DMS153 (cell line): Measurements from ENCODE around the gene TMEM204.

Source experiments
- DNase-seq: peaks from one replicate; lab custom pipeline; 2025; lab: John Stamatoyannopoulos, UW

The TMEM204 gene

DNA sequence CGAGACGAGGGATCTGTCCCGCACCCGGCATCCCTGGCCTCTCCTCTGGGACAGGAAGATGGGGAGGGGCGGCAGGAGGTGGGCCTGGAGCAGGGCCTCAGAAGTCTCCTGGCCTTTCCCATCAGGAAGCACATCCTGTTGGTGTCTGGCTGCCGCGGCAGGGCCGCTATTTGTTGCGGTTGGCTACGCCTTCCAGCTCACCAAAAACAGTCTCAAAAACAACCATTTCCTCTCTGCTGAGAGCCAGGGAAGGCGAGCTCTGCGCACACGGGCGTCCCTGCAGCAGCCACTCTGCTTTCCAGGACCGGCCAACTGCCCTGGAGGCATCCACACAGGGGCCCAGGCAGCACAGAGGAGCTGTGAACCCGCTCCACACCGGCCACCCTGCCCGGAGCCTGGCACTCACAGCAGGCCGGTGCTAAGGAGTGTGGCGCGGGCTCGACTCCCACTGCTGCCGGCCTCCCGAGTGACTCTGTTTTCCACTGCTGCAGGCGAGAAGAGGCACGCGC is at the start of gene TMEM204:
Gene TMEM204, plus strand, starts transcription at position 224 of the 509 bp plus-strand sequence. CDS start 610 bp downstream, outside the sequence.
- DNase-seq, result no peak

DNA sequence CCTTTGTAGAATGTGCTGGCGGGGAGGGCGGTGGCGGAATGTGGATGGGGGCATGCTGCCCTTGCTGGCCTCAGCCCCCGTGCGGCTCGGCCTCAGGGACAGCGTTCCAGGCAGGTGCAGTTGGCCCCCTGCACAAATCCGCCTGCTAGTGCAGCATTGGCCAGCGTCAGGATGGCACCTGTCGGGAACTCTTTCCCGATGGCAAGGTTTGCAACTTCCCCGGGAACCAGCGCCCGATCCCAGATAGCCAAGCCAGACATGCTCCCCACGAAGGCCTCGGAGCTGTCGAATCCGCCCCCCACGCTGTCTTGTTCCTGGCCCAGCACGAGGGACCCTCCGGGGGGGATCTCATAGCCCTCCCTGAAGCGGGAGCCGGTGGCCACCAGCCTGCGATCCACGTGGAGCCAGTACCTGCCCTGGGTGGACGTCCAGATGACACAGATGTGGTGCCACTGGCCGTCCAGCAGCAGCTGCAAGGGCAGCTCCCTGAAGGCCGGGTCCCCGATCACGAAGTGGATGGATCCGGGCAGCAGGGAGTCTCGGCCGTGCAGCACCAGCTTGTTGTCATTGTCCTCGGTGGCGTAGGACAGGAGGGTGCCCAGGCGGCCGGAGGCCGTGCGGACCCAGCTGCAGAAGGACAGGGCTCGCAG is 47.5 kb upstream of the TMEM204 start:
- no peak for DNase-seq

DNA sequence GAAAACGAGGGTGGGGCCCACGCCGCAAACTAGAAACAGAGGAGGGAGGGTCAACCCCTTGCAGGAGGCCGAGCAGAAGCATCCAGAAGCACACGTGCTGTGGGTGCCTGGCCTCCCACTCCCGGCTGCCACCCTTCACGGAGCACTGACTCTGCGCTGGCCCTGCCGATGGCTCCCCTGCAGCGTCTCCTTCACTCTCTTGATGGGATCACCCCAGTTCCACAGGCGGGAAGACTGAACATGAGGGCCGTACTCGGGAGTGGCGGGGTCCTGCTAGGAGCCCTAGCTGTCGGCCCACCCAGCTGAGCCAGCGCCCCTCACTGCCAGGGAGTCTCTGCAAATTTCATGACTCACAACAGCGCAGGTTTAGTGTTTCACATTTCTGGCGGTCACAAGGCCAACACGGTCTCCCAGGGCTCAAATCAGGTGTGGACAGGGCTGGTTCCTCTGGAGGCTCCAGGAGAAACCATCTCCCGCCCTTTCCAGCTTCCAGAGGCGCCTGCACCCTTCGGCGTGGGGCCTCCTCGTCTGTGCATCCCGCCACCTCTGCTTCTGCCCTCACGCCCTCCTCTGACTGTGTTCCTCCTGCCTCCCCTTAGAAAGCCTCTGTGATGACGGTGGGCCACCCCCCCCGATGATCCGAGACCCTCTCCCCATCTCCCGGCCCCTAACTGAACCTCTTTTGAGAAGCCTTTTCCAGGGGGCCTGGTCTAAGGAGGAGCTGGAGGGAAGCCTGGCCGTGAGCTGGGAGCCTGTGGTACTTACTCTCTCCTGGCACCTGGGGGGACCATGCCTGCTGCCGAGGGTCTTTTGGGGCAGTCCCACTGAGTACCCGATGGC is 46.7 kb upstream of the TMEM204 start:
- no peak for DNase-seq

DNA sequence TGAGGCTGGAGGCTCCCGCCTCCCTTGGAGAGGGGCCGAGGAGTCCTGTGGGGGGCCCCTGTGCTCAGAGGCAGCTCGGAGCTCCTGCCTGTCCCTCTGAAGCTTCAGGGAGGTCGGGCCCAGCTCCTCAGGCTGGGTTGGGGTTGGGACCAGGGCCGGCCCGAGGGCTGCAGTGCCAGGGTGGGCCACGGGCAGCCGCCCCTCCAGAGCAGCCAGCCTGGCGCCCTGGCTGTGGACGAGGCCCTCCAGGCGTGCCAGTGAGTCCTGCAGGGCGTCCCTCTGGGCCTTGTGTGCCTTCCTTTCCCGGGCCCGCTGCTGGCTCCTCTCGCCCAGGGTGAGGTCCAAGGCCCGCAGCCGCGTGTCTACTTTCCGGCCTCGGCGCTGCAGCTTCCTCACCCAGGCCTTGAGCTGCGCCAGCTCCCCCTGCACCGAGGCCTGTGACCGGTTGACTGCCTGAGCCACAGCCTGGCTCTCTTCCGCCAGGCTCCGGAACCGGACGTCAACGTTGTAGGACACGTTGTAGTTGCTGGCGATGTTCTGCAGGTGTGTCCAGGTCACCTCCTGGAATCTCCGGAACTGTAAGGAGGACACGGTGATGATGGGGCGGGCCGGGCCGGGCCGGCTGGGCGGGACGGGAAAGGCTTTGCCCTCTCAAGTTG is 45.9 kb upstream of the TMEM204 start:
- no peak for DNase-seq

DNA sequence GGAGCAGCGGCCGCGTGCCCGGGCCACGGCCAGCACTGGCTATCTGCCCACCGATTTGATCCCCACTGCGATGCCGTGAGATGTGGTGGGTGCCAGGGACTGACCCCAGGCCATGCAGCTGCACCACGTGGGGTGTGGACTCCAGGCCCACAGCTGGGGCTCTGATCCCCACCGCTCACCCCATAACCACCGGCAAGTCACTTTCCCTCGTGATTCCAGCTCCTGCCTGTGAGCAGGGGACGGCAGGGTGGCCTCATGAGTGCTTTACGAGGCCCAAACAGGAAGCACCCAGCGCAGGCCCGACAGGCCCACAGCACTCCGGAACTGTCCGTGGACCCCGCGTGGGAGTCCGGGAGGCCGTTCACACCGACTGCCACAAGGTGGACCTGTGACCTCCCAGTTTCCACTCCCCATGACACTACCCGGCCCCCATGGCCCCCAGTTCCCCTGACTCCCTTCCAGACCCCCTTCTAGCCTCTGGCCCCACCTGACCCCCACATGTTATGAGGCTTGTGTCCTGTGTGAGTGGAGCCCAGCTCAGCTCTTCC is 45.3 kb upstream of the TMEM204 start:
- DNase-seq, result no peak

DNA sequence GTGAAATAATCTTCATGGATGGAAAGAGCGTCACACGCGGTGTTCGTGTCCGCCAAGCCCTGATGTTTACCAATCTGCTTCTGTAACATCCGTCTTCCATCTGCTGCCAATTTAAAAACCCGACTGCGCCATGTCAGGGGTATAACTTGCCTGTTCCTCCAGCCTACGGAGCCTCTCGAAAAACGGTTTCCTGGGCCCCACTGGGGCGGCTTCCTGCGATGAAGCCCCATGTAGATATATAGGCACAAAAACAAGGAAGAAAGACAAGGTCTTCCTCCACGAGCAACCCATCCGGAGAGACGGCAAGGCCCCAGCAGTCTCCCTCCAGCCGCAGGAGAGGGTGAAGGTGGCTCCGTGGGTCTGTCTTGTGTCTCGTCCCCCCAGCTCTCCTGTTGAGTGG is 44.8 kb upstream of the TMEM204 start, which contains the start of gene PTX4:
Gene PTX4, minus strand, starts transcription at position 326 of the 400 bp plus-strand sequence. Its CDS starts 35 bp downstream, at position 291.
- no peak for DNase-seq

DNA sequence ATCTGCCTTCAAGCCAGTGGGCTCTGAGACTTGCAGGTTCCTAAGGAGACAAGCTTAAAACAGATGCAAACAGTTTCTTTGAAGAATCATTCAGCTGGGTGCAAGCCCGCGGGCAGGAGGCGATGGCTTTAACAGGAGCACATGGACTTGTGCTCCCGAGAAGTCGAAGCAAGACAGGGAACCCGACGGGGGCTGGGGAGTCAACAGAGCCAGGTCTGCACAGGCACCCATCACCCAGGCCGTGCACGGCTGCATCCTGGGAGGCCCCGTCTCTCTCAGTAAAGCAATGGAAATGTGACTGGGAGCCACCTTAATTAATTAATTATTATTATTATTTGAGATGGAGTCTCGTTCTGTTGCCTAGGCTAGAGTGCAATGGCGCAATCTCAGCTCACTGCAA is 44.4 kb upstream of the TMEM204 start:
- no peak for DNase-seq

DNA sequence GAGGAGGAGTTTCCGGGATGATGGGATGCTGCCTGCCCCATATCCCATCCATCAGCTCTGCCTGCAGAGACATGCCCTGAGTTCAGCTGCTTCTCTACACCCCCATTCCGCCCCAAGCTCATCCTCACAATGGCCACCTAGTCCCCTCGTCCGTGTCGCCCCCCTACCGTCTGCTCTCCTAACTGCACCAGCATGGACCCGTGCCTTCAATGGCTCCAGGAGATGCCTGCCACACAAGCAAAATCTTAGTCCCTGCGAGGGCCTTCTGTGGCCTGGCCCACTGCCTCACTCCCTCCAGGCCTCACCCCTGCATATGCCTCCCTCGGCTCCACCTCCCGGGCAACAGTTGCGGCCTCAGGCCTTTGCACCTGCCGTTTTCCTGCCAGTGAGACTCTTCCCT is 42.1 kb upstream of the TMEM204 start:
- DNase-seq, result no peak

DNA sequence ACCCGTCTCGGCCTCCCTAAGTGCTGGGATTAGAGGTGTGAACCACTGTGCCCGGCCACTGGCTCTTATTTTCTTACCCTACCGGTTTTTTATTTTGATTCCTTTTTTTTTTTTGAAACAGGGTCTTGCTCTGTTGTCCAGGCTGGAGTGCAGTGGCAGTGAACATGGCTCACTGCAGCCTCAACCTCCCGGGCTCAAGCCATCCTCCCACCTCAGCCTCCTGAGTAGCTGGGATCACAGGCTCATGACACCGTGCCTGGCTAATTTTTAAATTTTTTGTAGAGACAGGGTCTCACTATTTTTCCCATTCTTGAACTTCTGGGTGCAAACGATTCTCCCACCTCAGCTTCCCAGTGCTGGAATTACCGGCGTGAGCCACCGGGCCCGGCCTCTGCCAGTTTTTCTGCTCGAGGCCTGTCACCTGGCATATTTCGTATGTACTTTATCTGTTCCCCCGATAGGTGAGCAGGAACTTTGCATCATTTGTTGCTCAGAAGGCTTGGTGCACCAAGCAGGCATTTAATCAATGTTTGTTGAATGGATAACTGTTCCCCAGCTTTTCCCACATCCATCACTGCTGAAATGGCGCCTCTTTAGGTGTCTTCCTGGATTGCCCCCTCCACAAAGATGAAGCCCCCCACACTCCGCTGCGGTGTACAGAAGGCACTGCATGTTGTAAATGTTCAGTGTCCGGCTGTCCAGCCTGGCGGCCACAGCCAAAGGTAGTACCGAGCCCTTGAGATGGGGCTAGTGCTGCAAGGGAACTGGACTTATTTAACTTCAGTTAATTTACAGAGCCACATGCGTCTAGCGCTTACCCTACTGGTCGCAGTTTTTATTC is 41.2 kb upstream of the TMEM204 start:
- no peak for DNase-seq

DNA sequence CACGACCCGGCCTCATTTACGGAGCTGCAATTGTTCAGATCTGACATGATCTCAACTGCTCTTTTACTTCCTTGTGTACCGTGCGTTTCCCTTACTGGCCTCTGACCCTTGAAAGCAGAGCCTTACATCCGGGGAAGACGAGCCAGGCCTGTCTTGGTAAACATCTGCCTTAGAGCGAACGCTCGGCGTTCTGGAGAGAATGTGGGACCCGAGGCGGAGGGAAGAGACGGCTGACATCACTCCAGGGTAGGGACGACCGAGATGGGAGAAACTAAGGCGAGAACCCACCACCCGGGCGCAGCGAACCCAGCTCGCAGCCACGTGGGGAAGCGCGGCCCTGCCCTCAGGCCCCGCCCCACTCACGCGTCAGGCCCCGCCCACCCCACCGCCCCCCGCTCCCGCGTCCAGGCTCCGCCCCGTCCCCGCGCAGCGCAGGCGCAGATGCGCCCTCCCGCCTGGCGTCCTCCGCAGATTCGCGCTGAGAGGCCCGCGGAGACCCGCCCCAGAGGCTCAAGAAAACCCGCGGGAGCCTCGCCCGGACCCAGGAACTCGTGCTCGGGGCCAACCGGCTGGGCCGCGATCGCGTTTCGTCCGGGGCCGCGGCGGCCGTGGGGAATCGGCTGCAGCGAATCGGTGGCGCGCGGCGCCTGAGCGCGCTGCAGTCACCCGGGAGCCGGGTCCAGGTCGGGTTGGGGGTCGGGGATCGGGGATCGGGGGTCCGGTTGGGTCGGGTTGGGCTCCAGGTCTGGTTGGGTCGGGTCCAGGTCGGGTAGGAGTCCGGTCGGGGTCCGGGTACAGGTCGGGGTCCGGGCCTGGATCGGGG is 40.3 kb upstream of the TMEM204 start, which contains the start of gene TELO2:
Gene TELO2, plus strand, starts transcription at position 438 of the 823 bp plus-strand sequence. CDS start 922 bp downstream, outside the sequence.
- peak; percentile 75 for DNase-seq

DNA sequence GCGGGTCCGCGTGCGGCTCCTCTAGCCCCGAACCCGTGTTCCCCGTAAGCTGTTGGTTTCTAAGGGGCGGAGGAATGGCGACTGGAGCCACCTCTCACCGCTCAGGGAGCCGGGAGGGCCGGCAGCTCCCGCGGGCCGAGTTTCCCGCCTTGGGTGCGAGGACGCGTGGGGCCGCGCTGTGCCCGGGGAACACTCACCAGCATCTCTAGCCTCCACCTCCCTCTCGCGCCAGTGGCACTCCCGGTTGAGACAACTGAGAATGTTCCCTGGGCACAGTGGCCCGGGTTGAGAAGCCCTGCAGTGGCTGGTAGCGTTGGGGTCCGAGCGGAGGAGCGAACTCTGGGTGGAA is 39.7 kb upstream of the TMEM204 start:
- no peak for DNase-seq

DNA sequence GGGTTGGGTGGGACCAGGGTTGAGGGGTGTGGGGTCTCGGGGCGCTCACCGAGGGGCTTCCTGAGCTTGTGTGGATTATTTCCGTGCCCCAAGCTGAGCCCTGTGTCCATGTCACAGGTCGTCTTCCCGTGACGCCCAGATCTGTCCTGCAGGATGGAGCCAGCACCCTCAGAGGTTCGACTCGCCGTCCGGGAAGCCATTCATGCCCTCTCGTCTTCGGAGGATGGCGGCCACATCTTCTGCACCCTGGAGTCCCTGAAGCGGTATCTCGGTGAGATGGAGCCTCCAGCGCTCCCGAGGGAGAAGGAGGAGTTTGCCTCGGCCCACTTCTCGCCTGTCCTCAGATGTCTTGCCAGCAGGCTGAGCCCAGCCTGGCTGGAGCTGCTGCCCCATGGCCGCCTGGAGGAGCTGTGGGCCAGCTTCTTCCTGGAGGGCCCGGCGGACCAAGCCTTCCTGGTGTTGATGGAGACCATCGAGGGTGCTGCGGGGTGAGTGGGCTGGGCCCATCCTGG is 39.3 kb upstream of the TMEM204 start:
- no peak for DNase-seq

DNA sequence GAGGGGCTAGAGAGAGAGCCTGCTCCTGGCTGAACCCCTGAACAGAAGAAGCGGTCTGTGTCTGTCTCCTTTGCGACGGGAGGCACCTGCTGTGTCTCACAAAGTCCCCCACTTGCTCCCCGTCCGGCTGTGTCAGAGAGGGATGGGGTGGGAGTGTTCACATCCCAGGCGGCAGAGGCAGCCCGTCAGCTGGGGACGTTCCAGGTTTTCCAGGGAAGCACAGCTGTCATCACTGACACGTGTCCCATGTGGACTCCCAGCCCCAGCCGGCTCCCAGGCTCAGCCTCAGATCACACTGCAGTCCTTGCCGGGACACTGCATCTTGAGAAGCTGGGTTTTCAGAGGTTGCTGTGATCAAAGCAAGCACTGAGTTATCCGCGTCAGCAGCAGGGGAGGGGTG is 38.8 kb upstream of the TMEM204 start:
- DNase-seq, result no peak

DNA sequence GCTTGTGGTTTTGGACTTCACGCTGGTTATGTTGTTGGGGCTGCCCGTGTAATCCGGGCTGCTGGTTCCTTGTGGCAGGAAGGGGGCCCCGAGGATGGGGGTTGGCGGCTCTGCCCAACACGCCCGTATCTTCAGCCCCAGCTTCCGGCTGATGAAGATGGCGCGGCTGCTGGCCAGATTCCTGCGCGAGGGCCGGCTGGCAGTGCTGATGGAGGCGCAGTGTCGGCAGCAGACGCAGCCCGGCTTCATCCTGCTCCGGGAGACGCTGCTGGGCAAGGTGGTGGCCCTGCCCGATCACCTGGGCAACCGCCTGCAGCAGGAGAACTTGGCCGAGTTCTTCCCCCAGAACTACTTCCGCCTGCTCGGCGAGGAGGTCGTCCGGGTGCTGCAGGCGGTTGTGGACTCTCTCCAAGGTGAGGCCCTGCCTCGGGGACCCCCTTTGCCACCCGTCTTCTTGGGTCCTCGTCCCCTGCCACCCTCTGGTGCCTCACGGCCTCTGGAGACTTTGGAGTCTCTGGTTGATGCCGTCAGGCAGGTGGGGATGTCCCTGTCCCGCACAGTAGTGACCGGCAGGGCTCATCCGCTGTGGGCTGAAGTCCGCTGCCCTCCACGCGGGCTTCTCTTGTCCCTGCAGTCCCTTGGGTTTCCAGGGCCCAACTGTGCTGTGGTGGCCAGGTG is 38.1 kb upstream of the TMEM204 start:
- no peak for DNase-seq

DNA sequence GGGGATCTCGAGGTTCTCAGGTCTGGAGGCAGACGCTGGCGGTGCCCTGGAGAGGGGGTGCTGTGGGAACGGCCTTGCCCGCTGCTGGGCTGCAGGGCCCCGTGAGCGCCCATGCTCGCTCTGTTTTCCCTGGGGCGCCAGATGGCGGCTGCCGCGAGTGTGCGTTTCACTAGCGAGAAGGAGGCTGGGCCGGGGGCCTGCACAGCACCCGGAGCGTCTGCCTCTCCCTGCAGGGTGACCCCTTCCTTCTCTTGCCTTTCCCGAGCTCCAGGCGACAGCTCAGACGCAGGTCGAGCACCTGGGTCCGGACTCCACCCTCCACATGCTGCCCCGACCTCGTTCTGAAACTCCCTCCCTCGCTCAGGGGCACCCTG is 37.6 kb upstream of the TMEM204 start:
- DNase-seq, result no peak

DNA sequence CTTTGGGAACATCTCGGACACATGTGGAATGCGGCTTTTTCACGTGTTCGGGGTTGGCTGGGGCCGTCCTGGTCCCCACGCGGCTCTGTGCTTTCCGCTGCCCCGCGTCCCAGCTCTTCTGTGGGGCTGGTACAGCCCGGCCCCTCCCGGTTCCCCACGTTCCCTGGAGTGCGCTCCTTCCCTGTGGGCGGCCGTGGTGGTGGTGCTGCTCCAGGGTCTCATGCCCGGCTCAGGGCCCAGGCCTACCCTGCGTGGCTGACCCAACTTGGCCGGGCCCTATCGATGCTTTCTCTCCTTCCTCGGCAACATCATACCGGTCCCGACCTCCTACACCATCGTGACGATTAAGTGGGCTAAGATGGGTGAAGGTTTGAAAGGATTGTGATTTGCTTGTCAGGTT is 37.0 kb upstream of the TMEM204 start:
- no peak for DNase-seq

DNA sequence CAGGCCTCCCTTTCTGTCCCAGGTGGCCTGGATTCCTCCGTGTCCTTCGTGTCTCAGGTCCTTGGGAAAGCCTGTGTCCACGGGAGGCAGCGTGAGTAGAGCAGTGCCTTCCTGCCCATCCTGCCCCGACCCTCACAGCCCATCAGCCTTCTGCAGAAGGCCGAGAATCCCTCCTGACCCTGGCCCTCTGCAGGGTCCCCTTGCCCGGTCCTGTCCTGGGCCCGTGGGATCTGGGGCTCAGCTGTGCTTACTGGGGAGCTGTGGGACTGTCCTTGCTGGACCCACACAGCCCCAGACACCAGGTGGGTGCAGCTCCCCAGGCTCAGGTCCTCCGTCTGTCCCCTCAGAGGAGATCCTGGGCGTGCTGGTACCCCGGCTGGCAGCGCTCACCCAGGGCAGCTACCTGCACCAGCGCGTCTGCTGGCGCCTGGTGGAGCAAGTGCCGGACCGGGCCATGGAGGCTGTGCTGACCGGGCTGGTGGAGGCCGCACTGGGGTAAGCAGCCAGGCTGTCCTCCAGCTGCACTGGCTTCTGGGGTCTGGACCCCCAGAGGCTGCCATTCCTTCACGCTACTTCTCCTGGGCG is 36.4 kb upstream of the TMEM204 start:
- DNase-seq, result no peak

DNA sequence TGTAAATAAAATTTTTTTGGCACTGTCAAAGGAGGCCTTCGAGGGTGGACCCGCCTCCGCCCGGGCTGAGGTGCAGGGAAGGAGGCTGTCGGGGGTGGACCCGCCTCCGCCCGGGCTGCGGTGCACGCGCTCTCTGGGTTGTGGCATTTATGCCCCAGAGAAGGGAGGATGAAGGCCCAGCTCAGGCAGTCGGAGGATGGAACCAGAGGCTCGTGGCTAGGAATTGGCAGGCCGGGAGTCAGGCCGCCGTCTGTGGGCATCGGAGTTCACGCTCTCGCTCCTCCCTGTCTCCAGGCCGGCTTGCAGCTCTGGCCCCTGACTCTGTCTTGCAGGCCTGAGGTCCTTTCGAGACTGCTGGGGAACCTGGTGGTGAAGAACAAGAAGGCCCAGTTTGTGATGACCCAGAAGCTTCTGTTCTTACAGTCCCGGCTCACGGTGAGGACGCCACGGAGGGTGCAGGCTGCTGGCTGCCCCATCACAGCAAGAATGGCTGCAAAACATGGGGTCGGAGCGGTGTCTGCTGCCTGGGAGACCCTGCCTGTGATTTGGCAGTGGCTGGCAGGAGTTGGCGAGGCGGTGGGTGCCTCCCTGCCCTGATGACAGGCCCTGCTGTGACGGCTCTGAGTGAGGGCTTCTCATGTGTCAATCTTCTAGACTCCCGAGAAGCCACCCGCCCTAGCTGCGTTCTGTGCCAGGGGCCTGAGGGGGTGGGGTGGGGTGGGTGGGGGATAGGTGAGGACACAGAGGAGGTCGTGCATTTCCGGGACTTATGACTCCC is 34.4 kb upstream of the TMEM204 start:
- DNase-seq, result no peak
